GM19455 (cell line): Measurements from ENCODE around the gene PPP1R17.

ENCODE experiments used
- ATAC-seq: cut with Tn5 transposase; IDR thresholded peaks from one replicate; pipeline ENCODE4 v1.9.1; 2021; ENCODE audit not compliant: unreplicated experiment

Gene PPP1R17

DNA sequence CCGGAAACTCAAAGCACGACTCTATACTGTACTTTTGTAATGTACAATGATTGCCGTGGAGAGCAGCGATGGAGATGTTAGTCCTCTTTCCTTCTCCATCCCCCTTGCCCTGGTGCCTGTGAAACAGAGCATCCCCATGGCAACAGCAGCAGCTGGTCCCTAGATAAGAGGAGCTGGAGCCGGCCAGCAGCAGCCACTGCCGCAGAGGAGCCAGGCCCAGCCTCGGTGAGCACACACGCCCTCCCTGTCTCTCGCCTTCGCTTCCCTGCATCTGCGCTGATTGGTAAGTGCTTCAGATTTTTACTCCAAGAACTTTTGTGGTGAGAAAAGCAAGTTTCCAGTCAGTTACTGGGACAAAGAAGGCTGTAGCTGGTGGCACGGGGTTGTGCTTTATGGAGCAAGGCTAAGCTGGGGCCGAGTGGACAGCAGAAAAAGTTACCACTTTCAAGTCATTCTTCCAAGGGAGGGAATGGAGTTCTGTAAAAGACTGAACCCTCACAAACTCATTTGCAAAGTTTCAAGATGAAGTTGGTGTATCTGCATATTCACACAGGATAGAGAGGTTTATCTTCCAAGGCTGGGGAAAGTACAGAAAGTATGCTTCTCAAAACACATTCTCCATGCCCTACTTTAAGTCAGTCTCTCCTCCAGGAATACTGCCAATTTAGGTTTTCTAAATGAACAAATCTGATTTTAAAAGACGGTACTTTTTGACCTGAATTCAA is at the start of gene PPP1R17:
Gene PPP1R17, plus strand, starts transcription at position 192 of the 725 bp plus-strand sequence. CDS start 5,227 bp downstream, outside the sequence.
- ATAC-seq = no peak

- ATAC-seq = no peak
These were observed 46.6 kb upstream of the PPP1R17 start for GRCh38 chr7:31640381-31640780.

- ATAC-seq = no peak
These were observed 44.3 kb upstream of the PPP1R17 start for GRCh38 chr7:31642681-31643115.

DNA sequence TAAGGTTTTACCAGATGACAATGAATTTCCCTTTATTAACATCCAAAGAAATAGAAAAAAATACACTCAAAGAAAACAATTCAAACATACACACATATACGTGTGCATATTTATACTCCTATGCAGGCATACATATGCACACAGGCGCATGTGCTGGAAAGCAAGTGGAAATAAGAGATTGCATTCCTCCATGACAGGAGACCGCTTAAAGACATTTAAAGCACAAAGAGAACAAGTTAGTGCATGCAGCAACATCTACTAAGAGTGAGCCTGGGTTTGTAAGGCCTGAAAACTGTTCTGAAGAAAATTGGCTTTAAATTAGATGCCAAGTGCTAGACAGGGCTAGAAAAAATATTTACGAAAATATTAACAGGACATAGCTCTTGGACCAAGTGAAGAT is 40.1 kb upstream of the PPP1R17 start:
- ATAC-seq = no peak

GRCh38 chr7:31647511-31647910 is 39.5 kb upstream of the PPP1R17 start:
- no peak for ATAC-seq

- no peak for ATAC-seq
These were observed 38.7 kb upstream of the PPP1R17 start for GRCh38 chr7:31648288-31648687.

- ATAC-seq = no peak
These were observed 38.1 kb upstream of the PPP1R17 start for GRCh38 chr7:31648880-31649279.

GRCh38 chr7:31651234-31652062 is 35.6 kb upstream of the PPP1R17 start:
- ATAC-seq = no peak

DNA sequence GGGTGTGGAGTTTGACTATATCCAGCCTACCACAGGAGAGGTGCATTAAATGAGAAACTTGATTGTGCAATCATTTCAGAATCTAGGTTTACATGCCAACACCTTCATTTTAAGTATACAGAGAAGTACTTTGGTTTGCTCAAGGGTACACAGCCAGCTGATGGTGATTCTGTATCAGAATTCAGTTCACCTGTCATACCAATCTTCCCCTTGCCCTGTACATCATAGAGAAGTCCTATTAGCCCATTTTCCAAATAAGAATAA is 35.0 kb upstream of the PPP1R17 start:
- ATAC-seq = no peak

GRCh38 chr7:31663072-31663471 is 23.9 kb upstream of the PPP1R17 start:
- ATAC-seq = no peak

DNA sequence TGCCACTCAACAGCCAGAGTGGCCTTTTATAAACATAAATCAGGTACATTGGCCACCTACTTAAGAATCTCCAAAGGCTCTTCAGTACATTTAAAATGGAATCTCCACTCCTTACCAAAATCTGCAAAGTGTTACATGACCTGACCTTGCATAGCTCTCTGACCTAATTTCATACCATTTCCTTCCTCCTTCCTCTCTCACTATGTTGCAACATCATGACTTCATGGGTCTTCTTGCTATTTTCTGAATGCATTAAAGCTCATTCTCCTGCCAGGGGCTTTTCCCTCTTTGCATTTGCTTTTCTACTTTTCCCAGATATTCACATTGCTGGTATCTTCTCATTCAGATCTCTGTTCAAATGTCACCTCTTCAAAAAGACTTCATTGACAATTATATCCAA is 22.1 kb upstream of the PPP1R17 start:
- ATAC-seq = no peak

DNA sequence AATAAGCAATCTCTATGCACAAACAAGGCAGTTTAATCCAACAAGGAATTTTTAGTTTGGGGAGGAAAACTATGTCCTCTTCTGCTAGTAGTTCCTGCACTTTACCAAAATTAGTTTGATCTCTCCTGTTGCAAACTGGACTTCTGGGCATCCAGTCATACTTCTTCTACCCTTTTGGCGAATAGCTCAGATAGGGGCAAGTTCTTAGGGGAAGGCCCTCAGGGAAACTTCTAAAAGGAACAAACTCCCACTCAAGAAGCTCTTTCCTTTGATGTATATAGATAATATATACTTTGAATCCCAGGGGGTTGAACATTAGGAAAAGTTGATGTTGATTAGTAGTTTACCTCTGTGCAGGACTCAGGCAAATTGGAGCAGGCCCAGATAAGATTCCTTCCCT is 21.5 kb upstream of the PPP1R17 start:
- ATAC-seq = no peak

GRCh38 chr7:31669461-31669860 is 17.6 kb upstream of the PPP1R17 start:
- no peak for ATAC-seq

- ATAC-seq = no peak
These were observed 7.3 kb upstream of the PPP1R17 start for GRCh38 chr7:31679574-31680305.

- ATAC-seq = no peak
These were observed 3.4 kb upstream of the PPP1R17 start for GRCh38 chr7:31683445-31684225.

DNA sequence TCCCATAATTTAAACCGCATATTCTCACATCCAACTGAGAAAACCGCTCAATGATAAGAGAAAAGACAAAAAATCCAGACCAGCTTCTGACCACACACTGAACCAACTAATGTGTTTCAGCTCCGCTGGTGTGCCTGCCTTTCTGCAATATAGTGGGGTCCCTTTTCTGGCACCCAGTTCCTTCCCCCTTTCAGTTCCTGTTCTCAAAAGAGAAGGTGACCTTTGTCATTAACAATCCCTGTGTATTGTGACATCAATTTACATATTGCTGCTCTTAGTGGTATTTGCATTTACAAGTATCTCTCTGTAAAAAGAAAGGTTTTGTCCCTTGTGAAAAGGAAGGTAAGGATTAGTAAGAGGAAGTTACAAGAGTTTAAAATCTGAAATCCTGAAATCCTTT is 1.4 kb downstream of the PPP1R17 start:
- ATAC-seq = peak; percentile 96

GRCh38 chr7:31688996-31689395 is 2.0 kb downstream of the PPP1R17 start:
- ATAC-seq = no peak

DNA sequence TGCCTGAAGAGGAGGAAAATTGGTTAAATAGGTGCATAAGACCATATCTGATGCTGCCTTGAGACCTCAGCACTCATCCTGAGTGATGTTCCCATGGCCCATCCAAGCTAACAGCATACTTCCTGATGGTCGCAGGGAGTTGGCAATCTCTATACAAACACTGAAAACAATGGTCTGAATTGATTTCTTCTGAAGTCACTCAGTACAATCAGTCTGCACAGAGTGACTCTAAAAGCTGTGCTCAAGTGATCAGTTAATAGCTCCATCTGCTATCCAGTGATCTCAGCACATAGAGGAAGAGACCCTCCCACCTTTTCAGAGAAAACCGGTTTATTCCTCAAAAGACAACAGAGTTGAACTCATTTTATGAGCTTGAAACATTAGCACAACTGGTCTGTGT is 3.9 kb downstream of the PPP1R17 start:
- no peak for ATAC-seq

DNA sequence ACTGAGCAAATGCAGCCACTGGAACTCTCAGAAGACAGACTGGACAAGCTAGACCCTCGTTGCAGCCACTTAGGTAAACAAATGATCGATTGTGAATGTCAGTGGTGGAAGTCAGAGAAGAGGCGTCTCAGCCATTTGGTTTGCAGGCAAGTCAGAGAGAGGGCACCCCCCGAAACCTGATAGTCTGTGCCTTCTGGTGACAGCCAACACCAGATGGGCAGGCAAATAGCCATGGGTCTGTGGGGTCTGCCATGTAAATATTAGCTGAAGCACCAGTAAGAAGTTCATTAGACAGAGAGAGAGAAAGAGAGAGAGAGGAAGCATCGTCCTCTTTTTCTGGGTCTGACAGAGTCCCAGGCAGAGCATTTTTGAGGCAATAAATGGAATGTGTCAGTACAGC is 5.4 kb downstream of the PPP1R17 start:
- no peak for ATAC-seq

- no peak for ATAC-seq
These were observed 5.9 kb downstream of the PPP1R17 start for GRCh38 chr7:31692871-31693270.
